Measurements from ENCODE around the gene NFATC1. TPM values are rescaled to one million over a fixed set of nuclear protein-coding genes. Genes with fewer than 3 reads are reported as not detected.

The NFATC1 gene
- total RNA-seq, 3 donors from 2014 or later (not counting 1 experiment from before 2014, with no cell fraction given) = 35.8 to 47.4 (median 37.1) TPM

GRCh38 chr18:79555885-79556284 lies 160.2 kb downstream of the NFATC1 start:
- Histone ChIP-seq H3K36me3 (ENCODE audit: control insufficient read depth, insufficient read depth, low read length) (no peaks in the 10 kb centered on the region), H3K4me1 (ENCODE audit: control insufficient read depth, insufficient read depth, low read length) (no peaks in the 10 kb centered on the region), H3K27me3 (ENCODE audit: control insufficient read depth, insufficient read depth, low read length) (no peaks in the 10 kb centered on the region), H3K27ac (ENCODE audit: low read length) (no peak overlapping the region), H3K9me3 (ENCODE audit: control insufficient read depth, insufficient read depth, low read length) (no peaks in the 10 kb centered on the region), H3K4me3 (ENCODE audit: low read length) (no peak overlapping the region)
- no peak for TF ChIP-seq CTCF (IDR thresholded peaks at IDR 0.05)
- intact Hi-C loops (cut with micrococcal nuclease) = no loop called here
- H3K4me1 Mint-ChIP-seq = peaks cover 0 to 7% of the 10 kb centered on the region in 2 donors
- no peaks in the 10 kb centered on the region for H3K36me3 Mint-ChIP-seq
- no peaks in the 10 kb centered on the region for H3K9me3 Mint-ChIP-seq
- no peak overlapping the region for H3K27ac Mint-ChIP-seq
- no peak overlapping the region for H3K4me3 Mint-ChIP-seq
- 98% methylated on average over 19 of the region's 19 CpGs for WGBS (ENCODE audit: insufficient coverage)
- ATAC-seq (no peak), DNase-seq (no peak)
- no peaks in the 10 kb centered on the region for H3K27me3 Mint-ChIP-seq (ENCODE audit: low read depth in 2 of 2)

GRCh38 chr18:79556829-79557585 lies 161.3 kb downstream of the NFATC1 start:
- Histone ChIP-seq H3K27ac (ENCODE audit: low read length) (no peak overlapping the region), H3K36me3 (ENCODE audit: control insufficient read depth, insufficient read depth, low read length) (no peaks in the 10 kb centered on the region), H3K9me3 (ENCODE audit: control insufficient read depth, insufficient read depth, low read length) (no peaks in the 10 kb centered on the region), H3K27me3 (ENCODE audit: control insufficient read depth, insufficient read depth, low read length) (no peaks in the 10 kb centered on the region), H3K4me3 (ENCODE audit: low read length) (no peak overlapping the region), H3K4me1 (ENCODE audit: control insufficient read depth, insufficient read depth, low read length) (no peaks in the 10 kb centered on the region)
- Mint-ChIP-seq H3K27me3 (ENCODE audit: low read depth in 2 of 2) (no peaks in the 10 kb centered on the region), H3K4me1 (peaks cover 0 to 7% of the 10 kb centered on the region in 2 donors), H3K36me3 (no peaks in the 10 kb centered on the region), H3K9me3 (no peaks in the 10 kb centered on the region), H3K4me3 (no peak overlapping the region), H3K27ac (no peak overlapping the region)
- no peak for DNase-seq
- 91% methylated on average over 21 of the region's 21 CpGs for WGBS (ENCODE audit: insufficient coverage)
- intact Hi-C loops (cut with micrococcal nuclease) = no loop called here
- no peak for TF ChIP-seq CTCF (IDR thresholded peaks at IDR 0.05)
- ATAC-seq = no peak

GRCh38 chr18:79558196-79558932 lies 162.6 kb downstream of the NFATC1 start:
- Mint-ChIP-seq H3K27me3 (ENCODE audit: low read depth in 2 of 2) (no peaks in the 10 kb centered on the region), H3K4me1 (peaks cover 0 to 7% of the 10 kb centered on the region in 2 donors), H3K4me3 (no peak overlapping the region), H3K9me3 (no peaks in the 10 kb centered on the region), H3K36me3 (no peaks in the 10 kb centered on the region), H3K27ac (no peak overlapping the region)
- Histone ChIP-seq H3K36me3 (ENCODE audit: control insufficient read depth, insufficient read depth, low read length) (no peaks in the 10 kb centered on the region), H3K9me3 (ENCODE audit: control insufficient read depth, insufficient read depth, low read length) (no peaks in the 10 kb centered on the region), H3K27ac (ENCODE audit: low read length) (no peak overlapping the region), H3K27me3 (ENCODE audit: control insufficient read depth, insufficient read depth, low read length) (no peaks in the 10 kb centered on the region), H3K4me3 (ENCODE audit: low read length) (no peak overlapping the region), H3K4me1 (ENCODE audit: control insufficient read depth, insufficient read depth, low read length) (no peaks in the 10 kb centered on the region)
- WGBS (ENCODE audit: insufficient coverage) = 90% methylated on average over 25 of the region's 25 CpGs
- intact Hi-C loops (cut with micrococcal nuclease) = no loop called here
- no peak for TF ChIP-seq CTCF (IDR thresholded peaks at IDR 0.05)
- no peak for DNase-seq
- ATAC-seq = no peak
